Cardiac muscle cell (in vitro differentiated cells and primary cell): ENCODE data around the gene OR7G2. TPM values are rescaled to one million over a fixed set of nuclear protein-coding genes. Genes with fewer than 3 reads are reported as not detected.

Experiments used
- DNase-seq, 2 donors: peaks; one replicate each; pipeline versions ENCODE4 v3.0.0 to v3.0.0-alpha.2; 2010 to 2017; ENCODE audit warnings: low read depth in 1 of 2, low spot score in 1 of 2
- H3K27ac ChIP-seq: fragments of 200-600 bp; sonication (generic); 2 replicates; pipeline ENCODE4 v1.5.1; 2016
- H3K27me3 ChIP-seq: fragments of 200-600 bp; sonication (generic); 2 replicates; pipeline ENCODE4 v1.6.0; 2016; ENCODE audit warnings: control low read depth
- H3K36me3 ChIP-seq: fragments of 200-600 bp; sonication (generic); 2 replicates; pipeline ENCODE4 v1.5.1; 2016; ENCODE audit warnings: control low read depth
- H3K4me1 ChIP-seq: fragments of 200-600 bp; sonication (generic); 2 replicates; pipeline ENCODE4 v1.8.1; 2017; ENCODE audit warnings: low read depth, mild to moderate bottlenecking, mixed run types
- H3K4me3 ChIP-seq: fragments of 200-600 bp; sonication (generic); 2 replicates; pipeline ENCODE4 v1.5.1; 2016; ENCODE audit warnings: mild to moderate bottlenecking
- H3K9me3 ChIP-seq: fragments of 200-600 bp; sonication (generic); 2 replicates; pipeline ENCODE4 v1.5.1; 2017; ENCODE audit warnings: low read depth, mild to moderate bottlenecking, control low read depth
- CTCF ChIP-seq: IDR thresholded peaks from 2 replicates; pipeline ENCODE4 v1.5.1; 2012; ENCODE audit warnings: low read depth, mild to moderate bottlenecking, low read length
- polyA plus RNA-seq: library from polyadenylated mRNA; unstranded; fragments of >200 nt; fragmentation: Nextera tagmentation; extraction: Ambion mirVana; gene quantifications from 2 replicates; pipeline ENCODE4 v1.2.1, GENCODE V29; 2016
- total RNA-seq: library from RNA; depleted of rRNA; stranded (reverse); fragments of >200 nt; gene quantifications from 2 replicates; pipeline ENCODE4 v1.2.3, GENCODE V29; 2016

OR7G2 gene
- not detected in 2 replicates for total RNA-seq
- not detected in 2 replicates for polyA plus RNA-seq

GRCh38 chr19:9107375-9107774, at the start of gene OR7G2:
TSS of gene OR7G2 (minus strand) at chr19:9107475. CDS start at chr19:9103243, 4,232 bp downstream.
- Histone ChIP-seq H3K27me3 (no peaks in the 10 kb centered on the region), H3K9me3 (no peaks in the 10 kb centered on the region), H3K4me3 (no peak within 1 kb of the TSS), H3K27ac (no peak within 1 kb of the TSS), H3K36me3 (no peaks in the 10 kb centered on the region), H3K4me1 (no peaks in the 10 kb centered on the region)
- DNase-seq = no peak
- TF ChIP-seq CTCF = no peak

- TF ChIP-seq CTCF = no peak
- Histone ChIP-seq H3K36me3 (peaks cover 39% of the 10 kb centered on the region), H3K9me3 (peaks cover 4% of the 10 kb centered on the region), H3K4me3 (no peak overlapping the region), H3K4me1 (no peaks in the 10 kb centered on the region), H3K27ac (no peak overlapping the region), H3K27me3 (no peaks in the 10 kb centered on the region)
- DNase-seq = no peak
Observed at GRCh38 chr19:9156304-9156703, 49.0 kb upstream of the OR7G2 start.

- Histone ChIP-seq H3K27ac (no peak overlapping the region), H3K9me3 (peaks cover 4% of the 10 kb centered on the region), H3K36me3 (peaks cover 32% of the 10 kb centered on the region), H3K27me3 (no peaks in the 10 kb centered on the region), H3K4me3 (no peak overlapping the region), H3K4me1 (no peaks in the 10 kb centered on the region)
- no peak for TF ChIP-seq CTCF
- DNase-seq = no peak
Observed at GRCh38 chr19:9155591-9155990, 48.3 kb upstream of the OR7G2 start.

- DNase-seq = no peak
- Histone ChIP-seq H3K4me3 (no peak overlapping the region), H3K27me3 (no peaks in the 10 kb centered on the region), H3K27ac (no peak overlapping the region), H3K9me3 (no peaks in the 10 kb centered on the region), H3K36me3 (no peaks in the 10 kb centered on the region), H3K4me1 (no peaks in the 10 kb centered on the region)
- TF ChIP-seq CTCF = no peak
Observed at GRCh38 chr19:9151367-9151766, 44.1 kb upstream of the OR7G2 start.

- Histone ChIP-seq H3K4me3 (no peak overlapping the region), H3K4me1 (no peaks in the 10 kb centered on the region), H3K36me3 (no peaks in the 10 kb centered on the region), H3K27ac (no peak overlapping the region), H3K27me3 (no peaks in the 10 kb centered on the region), H3K9me3 (no peaks in the 10 kb centered on the region)
- TF ChIP-seq CTCF = no peak
- no peak for DNase-seq
Observed at GRCh38 chr19:9150650-9151049, 43.4 kb upstream of the OR7G2 start.

- Histone ChIP-seq H3K36me3 (no peaks in the 10 kb centered on the region), H3K4me1 (no peaks in the 10 kb centered on the region), H3K27me3 (no peaks in the 10 kb centered on the region), H3K4me3 (no peak overlapping the region), H3K27ac (no peak overlapping the region), H3K9me3 (no peaks in the 10 kb centered on the region)
- DNase-seq = no peak
- no peak for TF ChIP-seq CTCF
Observed at GRCh38 chr19:9149997-9150396, 42.7 kb upstream of the OR7G2 start.
